Stimulated activated naive CD8-positive, alpha-beta T cell treated with anti-CD3 and anti-CD28 coated beads, Interleukin-15, Interleukin-2, amounts not matched to agents 100 U/mL and 50 U/mL, for 24 hours (primary cell): Measurements from ENCODE around the gene LCE1A.

Source experiments
- ATAC-seq: fragments of 150-1000 bp; cut with Tn5 transposase; one replicate; pipeline ENCODE4 v1.10.0; 2021
- DNase-seq: peaks from one replicate; pipeline ENCODE4 v3.0.0; 2021

LCE1A gene

GRCh38 chr1:152870831-152871730 is 43.8 kb downstream of the LCE1A start:
- DNase-seq (no peak), ATAC-seq (no peak)

DNA sequence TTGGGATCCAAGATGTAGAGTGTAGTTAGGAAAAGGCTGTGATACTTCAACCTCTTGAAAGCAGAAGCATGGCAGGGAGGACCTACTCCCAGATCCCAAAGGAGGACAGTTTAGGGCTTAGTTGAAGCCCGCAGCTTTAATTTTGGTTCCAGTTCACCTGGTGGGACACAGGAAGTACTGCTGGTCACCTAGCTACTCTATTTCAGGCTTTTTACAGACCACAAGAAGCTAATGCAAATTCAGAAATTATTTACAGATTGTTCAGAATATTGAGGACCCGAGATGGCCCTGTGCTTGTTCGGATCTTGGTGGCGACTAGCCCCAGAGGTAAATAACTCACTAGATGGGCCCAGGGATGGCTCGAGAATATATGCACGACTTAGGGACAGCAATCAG is 44.5 kb downstream of the LCE1A start:
- ATAC-seq: no peak
- no peak for DNase-seq

- no peak for ATAC-seq
- no peak for DNase-seq
These were observed 46.2 kb downstream of the LCE1A start for GRCh38 chr1:152873495-152873894.

GRCh38 chr1:152876827-152877226 is 49.6 kb downstream of the LCE1A start:
- no peak for ATAC-seq
- no peak for DNase-seq
